COLO668 (cell line): Measurements from ENCODE around the gene HOMER1.

Experiments used
- DNase-seq: peaks from one replicate; lab custom pipeline; 2025; ENCODE audit not compliant: unreplicated experiment; lab: John Stamatoyannopoulos, UW

HOMER1 gene

GRCh38 chr5:79513704-79514390 lies at the start of gene HOMER1:
TSS of gene HOMER1 (minus strand) at chr5:79514134. CDS start at chr5:79512774, 1,360 bp downstream.
- peak; percentile 75 for DNase-seq

GRCh38 chr5:79563247-79563590 lies 49.3 kb upstream of the HOMER1 start:
- no peak for DNase-seq

GRCh38 chr5:79562351-79563246 lies 48.7 kb upstream of the HOMER1 start:
- DNase-seq, result no peak

GRCh38 chr5:79561525-79561893 lies 47.6 kb upstream of the HOMER1 start:
- DNase-seq, result no peak

GRCh38 chr5:79560771-79561524 lies 47.0 kb upstream of the HOMER1 start:
- no peak for DNase-seq

GRCh38 chr5:79555418-79555817 lies 41.5 kb upstream of the HOMER1 start:
- no peak for DNase-seq

- no peak for DNase-seq
Observed at GRCh38 chr5:79552984-79553383, 39.0 kb upstream of the HOMER1 start.

- no peak for DNase-seq
Observed at GRCh38 chr5:79547982-79548381, 34.0 kb upstream of the HOMER1 start.

- DNase-seq, result no peak
Observed at GRCh38 chr5:79547429-79547822, 33.5 kb upstream of the HOMER1 start.

- no peak for DNase-seq
Observed at GRCh38 chr5:79546782-79547428, 33.0 kb upstream of the HOMER1 start.

GRCh38 chr5:79544131-79544530 lies 30.2 kb upstream of the HOMER1 start:
- DNase-seq, result no peak

GRCh38 chr5:79540939-79541338 lies 27.0 kb upstream of the HOMER1 start:
- no peak for DNase-seq

GRCh38 chr5:79536193-79536906 lies 22.4 kb upstream of the HOMER1 start:
- no peak for DNase-seq

GRCh38 chr5:79535477-79536192 lies 21.7 kb upstream of the HOMER1 start:
- DNase-seq, result no peak

GRCh38 chr5:79529110-79529509 lies 15.2 kb upstream of the HOMER1 start:
- DNase-seq, result no peak

- no peak for DNase-seq
Observed at GRCh38 chr5:79527431-79527830, 13.5 kb upstream of the HOMER1 start.

- no peak for DNase-seq
Observed at GRCh38 chr5:79526928-79527327, 13.0 kb upstream of the HOMER1 start.

GRCh38 chr5:79526493-79526892 lies 12.6 kb upstream of the HOMER1 start:
- no peak for DNase-seq

- no peak for DNase-seq
Observed at GRCh38 chr5:79521156-79521555, 7.2 kb upstream of the HOMER1 start.

GRCh38 chr5:79518718-79519117 lies 4.8 kb upstream of the HOMER1 start:
- no peak for DNase-seq
